HEK293 (cell line): Measurements from ENCODE around the gene FOXP1.

Source experiments
- CTCF ChIP-seq: fragments of 450-650 bp; formaldehyde crosslinking; IDR thresholded peaks from 2 replicates; pipeline ENCODE4 v1.5.1; 2016; ENCODE audit warnings: missing biosample characterization, missing genetic modification characterization
- KLF10 ChIP-seq: fragments of 450-650 bp; IDR thresholded peaks from 2 replicates; pipeline ENCODE4 v1.5.1; 2018; ENCODE audit warnings: missing biosample characterization, mild to moderate bottlenecking, missing genetic modification characterization
- TCF7L2 ChIP-seq: IDR thresholded peaks from 2 replicates; pipeline ENCODE4 v1.6.1; 2011; ENCODE audit warnings: low read depth, mild to moderate bottlenecking, inconsistent platforms, low read length, moderate library complexity, borderline replicate concordance
- YY1 ChIP-seq: fragments of 450-650 bp; formaldehyde crosslinking; IDR thresholded peaks from 2 replicates; pipeline ENCODE4 v1.5.1; 2018; ENCODE audit warnings: missing biosample characterization, missing genetic modification characterization
- ZBTB21 ChIP-seq: fragments of 450-650 bp; formaldehyde crosslinking; IDR thresholded peaks from 2 replicates; pipeline ENCODE4 v1.5.1; 2017; ENCODE audit warnings: missing biosample characterization, missing genetic modification characterization
- ZFP3 ChIP-seq: fragments of 450-650 bp; formaldehyde crosslinking; IDR thresholded peaks from 2 replicates; pipeline ENCODE4 v1.5.1; 2016; ENCODE audit warnings: low read depth, missing biosample characterization, missing genetic modification characterization
- ZNF10 ChIP-seq: fragments of 450-650 bp; formaldehyde crosslinking; IDR thresholded peaks from 2 replicates; pipeline ENCODE4 v1.5.1; 2017; ENCODE audit warnings: missing biosample characterization, missing genetic modification characterization
- ZNF114 ChIP-seq: fragments of 450-650 bp; formaldehyde crosslinking; IDR thresholded peaks from 2 replicates; pipeline ENCODE4 v1.5.0; 2017; ENCODE audit warnings: missing biosample characterization, missing genetic modification characterization
- ZNF510 ChIP-seq: fragments of 450-650 bp; formaldehyde crosslinking; IDR thresholded peaks from 2 replicates; pipeline ENCODE4 v1.5.1; 2018; ENCODE audit warnings: mild to moderate bottlenecking, missing genetic modification characterization, missing biosample characterization; ENCODE audit not compliant: insufficient replicate concordance

- TF ChIP-seq ZNF114 (tag by site-specific recombination) (no peak), CTCF (tag by site-specific recombination) (no peak), YY1 (tag by site-specific recombination) (no peak), ZNF10 (tag by site-specific recombination) (no peak), KLF10 (tag by site-specific recombination) (no peak), ZBTB21 (tag by site-specific recombination) (no peak), TCF7L2 (no peak), ZNF510 (tag by site-specific recombination) (no peak), ZFP3 (no peak)
These were observed 31.3 kb upstream of the FOXP1 start for GRCh38 chr3:71614869-71615268.
